GM12872 (cell line): ENCODE measurements around the gene GPR17.

Experiments used
- TF ChIP-seq, protein P1 (sequence below): IDR thresholded peaks from 3 replicates; pipeline ENCODE4 v1.5.1; 2011; ENCODE audit warnings: low read depth, mild to moderate bottlenecking, low read length, moderate library complexity; ENCODE audit not compliant: insufficient read depth

The GPR17 gene

DNA sequence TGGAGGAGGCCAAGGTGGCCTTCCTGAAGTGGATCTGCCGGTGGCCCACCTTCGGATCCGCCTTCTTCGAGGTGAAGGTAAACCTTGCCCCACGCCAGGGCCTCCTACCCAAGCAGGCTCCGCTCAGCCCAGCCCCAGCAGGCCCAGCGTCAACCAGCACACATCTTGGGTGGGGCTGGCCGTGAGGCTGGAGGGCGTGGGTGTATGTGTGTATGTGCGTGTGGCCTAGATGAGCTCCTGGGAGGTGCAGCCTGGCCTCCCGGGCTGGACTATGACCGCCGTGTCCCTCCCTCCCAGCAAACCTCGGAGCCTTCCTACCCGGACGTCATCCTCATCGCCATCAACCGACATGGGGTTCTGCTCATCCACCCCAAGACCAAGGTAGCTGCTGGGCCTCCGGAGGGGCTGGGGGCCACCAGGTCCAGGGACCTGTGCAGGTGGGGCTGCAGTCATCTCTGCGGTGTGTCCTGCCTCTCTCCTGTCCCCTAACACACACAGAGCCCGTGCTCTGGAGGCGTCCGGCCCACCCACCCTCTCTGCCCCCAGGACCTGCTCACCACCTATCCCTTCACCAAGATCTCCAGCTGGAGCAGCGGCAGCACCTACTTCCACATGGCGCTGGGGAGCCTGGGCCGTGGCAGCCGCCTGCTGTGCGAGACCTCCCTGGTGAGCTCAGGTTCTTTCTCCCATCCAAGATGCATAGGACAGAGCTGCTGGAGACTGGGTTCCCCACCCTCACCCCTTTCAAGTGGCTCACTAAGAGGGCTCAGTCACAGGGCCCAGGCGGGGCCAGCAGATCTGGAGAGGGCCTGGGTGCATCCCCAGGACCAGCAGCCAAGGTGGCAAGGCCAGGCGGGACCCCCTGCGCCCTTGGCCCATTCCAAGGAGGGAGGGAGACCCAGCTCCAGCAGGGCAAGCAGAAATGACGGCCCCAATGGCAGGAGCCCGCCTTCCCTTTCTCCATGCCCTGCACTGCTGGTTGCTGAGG is 9.4 kb upstream of the GPR17 start:
- TF ChIP-seq, protein P1, sequence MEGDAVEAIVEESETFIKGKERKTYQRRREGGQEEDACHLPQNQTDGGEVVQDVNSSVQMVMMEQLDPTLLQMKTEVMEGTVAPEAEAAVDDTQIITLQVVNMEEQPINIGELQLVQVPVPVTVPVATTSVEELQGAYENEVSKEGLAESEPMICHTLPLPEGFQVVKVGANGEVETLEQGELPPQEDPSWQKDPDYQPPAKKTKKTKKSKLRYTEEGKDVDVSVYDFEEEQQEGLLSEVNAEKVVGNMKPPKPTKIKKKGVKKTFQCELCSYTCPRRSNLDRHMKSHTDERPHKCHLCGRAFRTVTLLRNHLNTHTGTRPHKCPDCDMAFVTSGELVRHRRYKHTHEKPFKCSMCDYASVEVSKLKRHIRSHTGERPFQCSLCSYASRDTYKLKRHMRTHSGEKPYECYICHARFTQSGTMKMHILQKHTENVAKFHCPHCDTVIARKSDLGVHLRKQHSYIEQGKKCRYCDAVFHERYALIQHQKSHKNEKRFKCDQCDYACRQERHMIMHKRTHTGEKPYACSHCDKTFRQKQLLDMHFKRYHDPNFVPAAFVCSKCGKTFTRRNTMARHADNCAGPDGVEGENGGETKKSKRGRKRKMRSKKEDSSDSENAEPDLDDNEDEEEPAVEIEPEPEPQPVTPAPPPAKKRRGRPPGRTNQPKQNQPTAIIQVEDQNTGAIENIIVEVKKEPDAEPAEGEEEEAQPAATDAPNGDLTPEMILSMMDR, result no peak

DNA sequence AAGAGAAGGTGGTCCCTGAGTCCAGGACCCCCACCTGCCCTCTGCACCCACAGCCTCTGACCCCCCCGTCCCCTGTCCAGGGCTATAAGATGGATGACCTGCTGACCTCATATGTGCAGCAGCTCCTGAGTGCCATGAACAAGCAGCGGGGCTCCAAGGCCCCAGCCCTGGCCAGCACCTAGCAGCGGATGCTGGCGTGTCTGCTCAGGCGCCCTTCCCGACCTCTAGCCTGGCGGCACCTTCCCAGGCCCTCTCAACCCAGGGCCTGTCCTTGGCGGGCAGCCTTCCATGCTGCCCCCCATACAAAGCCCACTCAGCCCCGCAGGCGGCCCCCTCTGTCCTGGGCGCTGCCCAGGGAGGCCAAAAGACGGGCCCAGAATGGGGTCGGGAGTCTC is 8.7 kb upstream of the GPR17 start:
- TF ChIP-seq, protein P1, result no peak

DNA sequence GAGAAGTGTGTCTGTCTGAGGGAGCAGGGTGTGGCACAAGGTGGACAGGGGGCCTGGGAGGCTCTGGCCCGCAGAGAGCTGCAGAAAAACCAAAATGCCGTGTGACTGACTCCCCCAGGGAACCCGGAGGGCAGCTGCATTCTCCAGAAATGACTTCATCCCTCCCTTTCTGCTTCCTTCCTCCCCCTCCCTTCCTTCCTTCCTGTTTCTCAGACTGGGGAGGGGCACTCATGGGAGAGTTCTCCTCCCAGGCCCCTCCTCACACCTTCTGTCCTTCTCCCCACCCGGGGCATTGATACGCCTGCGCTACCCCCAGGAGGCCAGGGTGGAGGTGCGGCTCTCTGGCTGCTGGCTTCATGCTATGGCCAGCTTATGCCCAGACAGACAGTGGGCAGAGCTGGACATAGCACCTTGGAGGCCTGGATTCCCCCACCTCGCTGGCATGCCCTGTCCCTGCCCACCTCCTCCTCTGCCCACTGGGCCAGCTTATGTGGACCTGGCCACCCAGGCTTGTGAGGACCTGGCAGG is 8.2 kb upstream of the GPR17 start:
- TF ChIP-seq, protein P1, result no peak

DNA sequence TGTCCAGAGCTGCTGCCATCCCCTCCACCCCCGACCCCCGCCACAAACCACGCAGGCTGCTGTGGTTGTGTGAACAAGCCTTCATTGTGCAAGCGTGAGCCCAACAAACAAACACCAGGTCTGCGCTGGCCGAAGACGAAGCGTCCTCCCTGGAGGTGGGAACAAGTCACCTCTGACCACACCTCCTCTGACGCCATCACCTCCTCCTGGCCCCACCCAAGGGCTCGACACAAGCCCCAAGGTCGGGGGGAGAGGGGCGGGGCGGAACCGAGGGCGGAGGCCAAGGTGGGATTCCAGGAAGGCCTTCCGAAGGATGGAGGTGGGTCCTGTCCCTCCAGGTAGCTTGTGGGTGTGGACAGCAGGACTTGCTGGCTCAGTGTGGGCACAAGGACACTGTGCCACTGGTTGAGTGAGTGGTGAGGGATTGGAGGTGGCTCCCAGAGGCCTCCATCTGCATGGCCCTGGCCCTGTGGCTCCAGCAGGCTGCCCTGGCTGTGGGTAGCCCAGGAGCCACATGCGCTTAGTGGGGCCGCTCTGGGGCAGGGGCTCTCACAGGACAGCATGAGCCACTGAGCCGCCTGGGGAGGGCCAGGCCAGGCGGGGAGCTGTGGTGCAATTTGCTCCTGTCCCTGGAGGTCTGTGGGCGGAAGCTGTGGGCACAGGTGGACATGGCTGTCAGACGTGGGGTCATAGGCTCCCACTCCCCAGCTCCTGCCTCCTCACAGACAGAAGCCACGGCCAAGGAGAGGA is 7.4 kb upstream of the GPR17 start:
- TF ChIP-seq, protein P1, result no peak

DNA sequence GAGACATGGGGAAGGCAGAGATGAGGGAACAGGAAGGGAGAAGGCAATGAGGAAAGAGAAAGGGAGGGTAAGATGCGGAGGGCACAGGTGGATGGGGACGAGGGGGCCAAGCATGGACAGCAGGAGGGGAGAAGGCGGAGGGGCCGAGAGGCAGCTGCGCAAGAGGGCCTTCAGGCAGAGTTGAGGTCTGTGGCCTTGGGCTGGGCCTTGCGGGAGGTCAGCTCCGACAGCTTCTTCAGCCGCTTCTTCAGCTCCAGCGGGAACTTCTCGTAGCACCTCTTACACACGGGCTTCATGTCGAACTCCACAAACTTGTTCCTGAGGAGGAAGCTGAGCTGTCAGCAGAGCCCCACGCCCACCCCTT is 6.9 kb upstream of the GPR17 start:
- TF ChIP-seq, protein P1, result no peak

DNA sequence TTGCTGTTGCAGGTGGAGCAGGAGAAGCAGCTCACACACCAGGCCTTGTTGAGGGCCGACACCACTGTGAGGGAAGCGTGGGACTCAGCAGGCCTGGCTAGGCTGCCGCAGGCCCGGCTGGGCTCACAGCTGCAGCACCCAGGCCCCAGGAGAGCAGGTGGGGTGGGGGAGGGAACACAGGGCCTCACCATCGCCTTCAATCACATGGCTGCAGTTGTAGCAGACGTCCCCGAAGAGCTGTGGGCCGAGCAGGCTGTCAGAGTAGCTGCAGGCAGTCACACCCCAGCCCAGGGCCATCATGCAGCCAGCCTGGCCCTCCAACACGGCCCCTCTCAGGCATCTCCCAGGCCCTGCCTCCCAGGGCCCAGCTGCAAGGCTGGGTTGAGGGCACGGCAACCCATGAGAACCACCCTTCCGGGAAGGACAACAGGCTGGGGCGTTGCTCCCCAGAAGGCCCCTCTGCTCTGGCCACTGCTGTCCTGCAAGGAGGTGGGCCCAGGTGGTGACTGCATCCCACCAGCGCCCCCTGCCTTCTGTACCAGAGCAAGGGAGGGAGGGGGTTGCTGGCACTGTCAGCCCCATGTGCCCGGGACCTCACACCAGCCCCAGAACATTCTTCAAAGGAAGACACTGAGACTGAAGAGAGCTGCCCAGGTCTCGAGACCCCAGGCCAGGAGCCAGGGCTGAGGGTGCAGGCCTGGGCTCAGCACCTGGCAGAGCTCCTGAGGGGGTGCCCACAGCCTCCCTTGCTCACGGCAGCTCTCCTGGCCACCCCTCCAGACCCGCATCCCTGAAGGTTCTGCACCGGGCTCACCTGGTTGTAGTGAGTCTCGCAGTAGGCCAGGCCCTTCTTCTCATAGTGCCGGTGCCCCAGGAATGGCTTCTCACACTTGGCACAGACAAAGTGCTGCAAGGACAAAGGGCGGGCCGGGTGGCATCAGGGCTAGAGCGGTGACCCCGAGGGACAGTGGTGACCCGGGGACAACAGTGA is 5.6 kb upstream of the GPR17 start:
- TF ChIP-seq, protein P1, result peak; percentile 48; the same call in 1 of the 3 replicates
